IMR-90 (cell line): Measurements from ENCODE around the gene GSG1.

ENCODE experiments used
- BHLHE40 ChIP-seq: fragments of 150-350 bp; IDR thresholded peaks from 2 replicates; pipeline ENCODE4 v1.6.1; 2016; ENCODE audit warnings: mild to moderate bottlenecking, low read depth, low read length
- CHD1 ChIP-seq: IDR thresholded peaks from 2 replicates; pipeline ENCODE4 v1.6.1; 2012; ENCODE audit warnings: low read depth, low read length, improper control_type of control experiment
- CTCF ChIP-seq: conservative IDR thresholded peaks from 2 replicates; pipeline ENCODE4 v1.5.1; 2012; ENCODE audit warnings: mild to moderate bottlenecking, low read depth, low read length, improper control_type of control experiment
- POLR2A ChIP-seq: IDR thresholded peaks from 2 replicates; pipeline ENCODE4 v1.6.1; 2012; ENCODE audit warnings: mild to moderate bottlenecking, low read depth, low read length
- RFX5 ChIP-seq: IDR thresholded peaks from 2 replicates; pipeline ENCODE4 v1.8.0; 2012; ENCODE audit warnings: low read depth, mild to moderate bottlenecking, low read length, moderate library complexity
- USF2 ChIP-seq: fragments of 150-350 bp; IDR thresholded peaks from 2 replicates; pipeline ENCODE4 v1.6.1; 2017; ENCODE audit warnings: mild to moderate bottlenecking, antibody characterized with exemption, low read length, low read depth

GRCh38 chr12:13071305-13072280 is 31.9 kb downstream of the GSG1 start:
- TF ChIP-seq BHLHE40 (no peak), CTCF (no peak), RFX5 (no peak), USF2 (no peak), POLR2A (no peak), CHD1 (no peak)
